K562 (cell line): Measurements from ENCODE around the gene SLC22A7. TPM values are rescaled to one million over a fixed set of nuclear protein-coding genes. Genes with fewer than 3 reads are reported as not detected.

Experiments
- ARID1B ChIP-seq: fragments of 450-650 bp; IDR thresholded peaks from 2 replicates; pipeline ENCODE4 v1.6.1; 2016; ENCODE audit warnings: antibody characterized with exemption, mild to moderate bottlenecking, inconsistent platforms
- CXXC5 ChIP-seq: fragments of 250-450 bp; sonication (Bioruptor Pico); IDR thresholded peaks from 2 replicates; pipeline ENCODE4 v1.8.0; 2022; ENCODE audit warnings: inconsistent platforms, mild to moderate bottlenecking, moderate library complexity
- DACH1 ChIP-seq: fragments of 450-650 bp; IDR thresholded peaks from 2 replicates; pipeline ENCODE4 v1.6.1; 2018; ENCODE audit not compliant: partially characterized antibody
- ELK3 ChIP-seq: fragments of 450-650 bp; formaldehyde crosslinking; IDR thresholded peaks from 2 replicates; pipeline ENCODE4 v1.4.0; 2020; ENCODE audit warnings: mild to moderate bottlenecking
- ETS2 ChIP-seq: IDR thresholded peaks from 2 replicates; pipeline ENCODE4 v1.6.1; 2016; ENCODE audit warnings: borderline replicate concordance, missing genetic modification characterization, mild to moderate bottlenecking, moderate library complexity, missing compliant biosample characterization; ENCODE audit not compliant: poor library complexity, severe bottlenecking
- HDAC6 ChIP-seq: IDR thresholded peaks from 2 replicates; pipeline ENCODE4 v1.6.1; 2012; ENCODE audit warnings: low read depth, mild to moderate bottlenecking, control low read depth, inconsistent platforms, low read length, moderate library complexity
- HMGXB4 ChIP-seq: sonication (generic); formaldehyde crosslinking; IDR thresholded peaks from 2 replicates; pipeline ENCODE4 v1.8.1; 2023; ENCODE audit warnings: mild to moderate bottlenecking, missing genetic modification reagents
- KLF13 ChIP-seq: fragments of 450-650 bp; IDR thresholded peaks from 2 replicates; pipeline ENCODE4 v1.6.1; 2016; ENCODE audit warnings: missing genetic modification characterization, low read depth, mild to moderate bottlenecking, missing compliant biosample characterization, moderate library complexity, borderline replicate concordance
- LEF1 ChIP-seq: fragments of 450-650 bp; IDR thresholded peaks from 2 replicates; pipeline ENCODE4 v1.6.1; 2016; ENCODE audit warnings: mild to moderate bottlenecking
- MAFF ChIP-seq: IDR thresholded peaks from 2 replicates; pipeline ENCODE4 v1.6.1; 2012; ENCODE audit warnings: low read length, improper control_type of control experiment
- MEIS2 ChIP-seq: fragments of 450-650 bp; IDR thresholded peaks from 2 replicates; pipeline ENCODE4 v1.6.1; 2014; ENCODE audit warnings: mild to moderate bottlenecking; ENCODE audit not compliant: partially characterized antibody
- MIER1 ChIP-seq: fragments of 450-650 bp; IDR thresholded peaks from 2 replicates; pipeline ENCODE4 v1.6.1; 2016; ENCODE audit warnings: antibody characterized with exemption, mild to moderate bottlenecking, low read depth
- MLX ChIP-seq, 2 experiments: fragments of 450-650 bp in 1 of 2; sonication (generic) in 1 of 2; formaldehyde crosslinking; conservative IDR thresholded peaks; 2 replicates each; pipeline versions ENCODE4 v1.4.0 to v1.8.1; 2020 to 2022; ENCODE audit warnings: mild to moderate bottlenecking in 1 of 2, missing genetic modification reagents in 1 of 2
- MXI1 ChIP-seq: IDR thresholded peaks from 2 replicates; pipeline ENCODE4 v1.6.1; 2011; ENCODE audit warnings: low read depth, mild to moderate bottlenecking, improper control_type of control experiment, low read length
- MYNN ChIP-seq, 2 experiments: sonication (generic); formaldehyde crosslinking in 1 of 2; IDR thresholded peaks; 2 replicates each; pipeline versions ENCODE4 v1.5.0 to v1.6.1; 2016 to 2020; ENCODE audit warnings: antibody characterized with exemption in 1 of 2, missing genetic modification reagents in 1 of 2
- NR2C1 ChIP-seq, 2 experiments: fragments of 450-650 bp; IDR thresholded peaks; 2 replicates each; pipeline ENCODE4 v1.6.1; 2017; ENCODE audit warnings: mild to moderate bottlenecking in 2 of 2, antibody characterized with exemption in 1 of 2, inconsistent platforms in 1 of 2, missing compliant biosample characterization in 1 of 2, missing genetic modification characterization in 1 of 2
- POU5F1 ChIP-seq: fragments of 150-350 bp; IDR thresholded peaks from 2 replicates; pipeline ENCODE4 v1.6.1; 2014; ENCODE audit warnings: borderline replicate concordance, low read length, low read depth, mild to moderate bottlenecking; ENCODE audit not compliant: partially characterized antibody
- PREB ChIP-seq: sonication (generic); formaldehyde crosslinking; IDR thresholded peaks from 2 replicates; pipeline ENCODE4 v1.8.1; 2023; ENCODE audit warnings: mild to moderate bottlenecking, missing genetic modification reagents
- PTRF ChIP-seq: fragments of 450-650 bp; IDR thresholded peaks from 2 replicates; pipeline ENCODE4 v1.6.1; 2016; ENCODE audit warnings: mild to moderate bottlenecking, missing genetic modification characterization, missing compliant biosample characterization
- TRIM24 ChIP-seq, 2 experiments: fragments of 450-650 bp; IDR thresholded peaks; 2 replicates each; pipeline ENCODE4 v1.6.1; 2016
- TSC22D4 ChIP-seq: fragments of 450-650 bp; IDR thresholded peaks from 2 replicates; pipeline ENCODE4 v1.6.1; 2016; ENCODE audit warnings: missing genetic modification characterization, missing biosample characterization, control low read depth
- ZBED1 ChIP-seq: IDR thresholded peaks from 2 replicates; pipeline ENCODE4 v1.6.1; 2014
- ZBTB8A ChIP-seq: fragments of 450-650 bp; IDR thresholded peaks from 2 replicates; pipeline ENCODE4 v1.6.1; 2018; ENCODE audit warnings: mild to moderate bottlenecking, moderate library complexity; ENCODE audit not compliant: partially characterized antibody
- ZFP36 ChIP-seq: fragments of 150-350 bp; IDR thresholded peaks from 2 replicates; pipeline ENCODE4 v1.6.1; 2018; ENCODE audit warnings: low read length, low read depth; ENCODE audit not compliant: partially characterized antibody
- ZNF133 ChIP-seq: fragments of 250-450 bp; sonication (Bioruptor Pico); IDR thresholded peaks from 2 replicates; pipeline ENCODE4 v1.4.0; 2020; ENCODE audit warnings: mild to moderate bottlenecking
- ZNF316 ChIP-seq: fragments of 450-650 bp; IDR thresholded peaks from 2 replicates; pipeline ENCODE4 v1.6.1; 2016
- ZNF507 ChIP-seq: conservative IDR thresholded peaks from 2 replicates; pipeline ENCODE4 v1.6.1; 2017; ENCODE audit warnings: missing genetic modification characterization, missing compliant biosample characterization
- polyA plus RNA-seq, 8 experiments: library from polyadenylated mRNA; depleted of rRNA in 4 of 8; stranded (reverse) in 5 of 8; unstranded in 3 of 8; fragments of >200 nt; fragmentation: Nextera tagmentation in 2 of 8; fragmentation: Illumina TruSeq in 1 of 8; extraction: Ambion mirVana in 2 of 8; extraction: Trizol in 1 of 8; gene quantifications; 2 replicates each; pipeline versions ENCODE4 v1.2.1 to v1.2.3, GENCODE V29; 2011 to 2014; ENCODE audit warnings: inconsistent platforms in 1 of 8, missing spikeins in 1 of 8
- total RNA-seq, 7 experiments: library from RNA; depleted of rRNA in 6 of 7; stranded (reverse); fragments of >200 nt in 6 of 7; fragmentation: Illumina TruSeq in 2 of 7; extraction: Trizol in 2 of 7; gene quantifications; 2 replicates each; pipeline versions ENCODE4 v1.2.1 to v1.2.3, GENCODE V29; 2011 to 2021; ENCODE audit warnings: low replicate concordance in 1 of 7

SLC22A7 gene
- total and polyA plus RNA-seq, 9 of the 15 experiments (the other 6 are each of a cell fraction or from before 2014, with no cell fraction given) = not detected

GRCh38 chr6:43310624-43311023, 12.6 kb downstream of the SLC22A7 start (continued):
- no peak for TF ChIP-seq MEIS2
- peak; percentile 91 for TF ChIP-seq MAFF
- no peak for TF ChIP-seq TSC22D4 (tag)
- TF ChIP-seq MIER1 = no peak
- no peak for TF ChIP-seq MYNN (IDR thresholded peaks at IDR 0.05)
- no peak for TF ChIP-seq MYNN (CRISPR knock-in tag; IDR thresholded peaks at IDR 0.05)
- no peak for TF ChIP-seq TRIM24 (IDR thresholded peaks at IDR 0.05)
- TF ChIP-seq NR2C1 (IDR thresholded peaks at IDR 0.05) = no peak
- TF ChIP-seq NR2C1 (tag; IDR thresholded peaks at IDR 0.05) = 0 out of 2 replicates have a peak, but pooled peaks have one; percentile 11
- no peak for TF ChIP-seq ZBTB8A
- no peak for TF ChIP-seq HMGXB4
- TF ChIP-seq ELK3 (CRISPR knock-in tag) = no peak
- no peak for TF ChIP-seq POU5F1
- TF ChIP-seq HDAC6 = no peak
- TF ChIP-seq ZNF507 = no peak
- TF ChIP-seq ARID1B = peak; percentile 48
- TF ChIP-seq ZNF133 (CRISPR knock-in tag) = no peak
- TF ChIP-seq ZBED1 = no peak
- TF ChIP-seq MLX (CRISPR knock-in tag; conservative IDR thresholded peaks at IDR 0.05) = no peak
- peak; percentile 28; the same call in 1 of the 2 replicates for TF ChIP-seq LEF1
- TF ChIP-seq CXXC5 (CRISPR knock-in tag) = no peak
- no peak for TF ChIP-seq DACH1
- no peak for TF ChIP-seq PTRF
- no peak for TF ChIP-seq ZFP36
- TF ChIP-seq ETS2 (tag) = no peak
- TF ChIP-seq ZNF316 = peak; percentile 96
- TF ChIP-seq PREB (CRISPR knock-in tag) = no peak
- no peak for TF ChIP-seq KLF13 (tag)
- TF ChIP-seq MXI1 = no peak
